ENCODE data around the gene ITPKC. TPM values are rescaled to one million over a fixed set of nuclear protein-coding genes. Genes with fewer than 3 reads are reported as not detected.

ITPKC gene
- total and polyA plus RNA-seq, 9 of the 15 experiments (the other 6 are each of a cell fraction or from before 2014, with no cell fraction given): 0.08 to 9.3 (median 5.8) TPM

- TF ChIP-seq ETS1 (conservative IDR thresholded peaks at IDR 0.05; ENCODE audit: control insufficient read depth, low read depth, low read length) (0 out of 2 replicates have a peak, but pooled peaks have one; percentile 56), NRF1 (conservative IDR thresholded peaks at IDR 0.05 in 1 of 2, IDR thresholded peaks at IDR 0.05 in 1 of 2) (peak; percentile 21 to 39; a peak in 2 of 4 replicates), TCFL5 (CRISPR knock-in tag; conservative IDR thresholded peaks at IDR 0.05) (no peak), RBFOX2 (IDR thresholded peaks at IDR 0.05; ENCODE audit: low read depth, low read length) (peak; percentile 34; the same call in 1 of the 2 replicates), ETV5 (CRISPR knock-in tag; IDR thresholded peaks at IDR 0.05; ENCODE audit: low read depth) (no peak), SUPT5H (IDR thresholded peaks at IDR 0.05) (peak; percentile 45), MLLT1 (IDR thresholded peaks at IDR 0.05) (0 out of 4 replicates have a peak, but pooled peaks of 1 of the 2 experiments have one; percentile 17), TRIM24 (IDR thresholded peaks at IDR 0.05) (peak in 1 of 2 experiments; percentile 51; a peak in 1 of 4 replicates), ZNF24 (IDR thresholded peaks at IDR 0.05) (peak; percentile 18; the same call in 1 of the 2 replicates), MTA3 (IDR thresholded peaks at IDR 0.05; ENCODE audit: borderline replicate concordance) (peak; percentile 24; the same call in 1 of the 2 replicates), KDM2B (CRISPR knock-in tag; IDR thresholded peaks at IDR 0.05) (no peak), BRD9 (IDR thresholded peaks at IDR 0.05; ENCODE audit: low read depth, partially characterized antibody) (peak; percentile 63), GATAD2A (IDR thresholded peaks at IDR 0.05) (0 out of 2 replicates have a peak, but pooled peaks have one; percentile 63), DACH1 (IDR thresholded peaks at IDR 0.05; ENCODE audit: partially characterized antibody) (no peak), YY1 (IDR thresholded peaks at IDR 0.05; ENCODE audit: borderline replicate concordance in 1 of 3, control insufficient read depth in 1 of 3, extremely low read depth in 1 of 3, insufficient read depth in 3 of 3, insufficient read length in 1 of 3, insufficient replicate concordance in 2 of 3, low read depth in 1 of 3, low read length in 2 of 3) (peak in 1 of 3 experiments; percentile 25), EP300 (IDR thresholded peaks at IDR 0.05; ENCODE audit: low read length) (peak; percentile 17; the same call in 1 of the 2 replicates), ZZZ3 (IDR thresholded peaks at IDR 0.05) (no peak), EP400 (IDR thresholded peaks at IDR 0.05) (peak; percentile 51; the same call in 1 of the 2 replicates), CREM (IDR thresholded peaks at IDR 0.05; ENCODE audit: low read depth) (peak; percentile 43; the same call in 1 of the 2 replicates), XRCC5 (IDR thresholded peaks at IDR 0.05; ENCODE audit: low read depth, low read length) (peak; percentile 79; the same call in 1 of the 2 replicates), POLR2B (IDR thresholded peaks at IDR 0.05; ENCODE audit: low read depth, partially characterized antibody) (no peak), ZNF347 (CRISPR knock-in tag; IDR thresholded peaks at IDR 0.05; ENCODE audit: low read depth) (no peak), RCOR1 (IDR thresholded peaks at IDR 0.05; ENCODE audit: borderline replicate concordance in 1 of 2, low read depth in 2 of 2, low read length in 2 of 2) (peak in 1 of 2 experiments; percentile 65; a peak in 1 of 4 replicates), ZNF239 (CRISPR knock-in tag; IDR thresholded peaks at IDR 0.05) (no peak), NR2C2 (CRISPR knock-in tag; IDR thresholded peaks at IDR 0.05) (peak; percentile 57; the same call in 1 of the 2 replicates), NR2C2 (tag; IDR thresholded peaks at IDR 0.05) (no peak), ARID1B (IDR thresholded peaks at IDR 0.05) (peak; percentile 41), CREB1 (IDR thresholded peaks at IDR 0.05) (no peak), CREB1 (CRISPR knock-in tag; IDR thresholded peaks at IDR 0.05) (peak; percentile 16; the same call in 1 of the 2 replicates)
Measured at GRCh38 chr19:40702337-40703012, 14.4 kb upstream of the ITPKC start (continued).
